IMR-90 (cell line): ENCODE data around the gene SLC66A2. TPM values are rescaled to one million over a fixed set of nuclear protein-coding genes. Genes with fewer than 3 reads are reported as not detected.

Experiments used
- CEBPB ChIP-seq: IDR thresholded peaks from 2 replicates; pipeline ENCODE4 v1.6.1; 2012; ENCODE audit warnings: low read depth, low read length, improper control_type of control experiment
- MAZ ChIP-seq: IDR thresholded peaks from 2 replicates; pipeline ENCODE4 v1.6.1; 2012; ENCODE audit warnings: low read depth, mild to moderate bottlenecking, low read length, improper control_type of control experiment, moderate library complexity, borderline replicate concordance
- POLR2A ChIP-seq: IDR thresholded peaks from 2 replicates; pipeline ENCODE4 v1.6.1; 2012; ENCODE audit warnings: mild to moderate bottlenecking, low read depth, low read length
- polyA plus RNA-seq, 3 experiments: library from polyadenylated mRNA; depleted of rRNA; stranded (reverse); fragments of >200 nt; gene quantifications; 2 replicates each; pipeline ENCODE4 v1.2.3, GENCODE V29; 2012; ENCODE audit warnings: low replicate concordance in 1 of 3
- total RNA-seq: library from RNA; depleted of rRNA; stranded (reverse); fragments of >200 nt; gene quantifications from 2 replicates; pipeline ENCODE4 v1.2.3, GENCODE V29; 2012
- TF ChIP-seq, protein P1 (sequence below): fragments of 150-350 bp; IDR thresholded peaks from 2 replicates; pipeline ENCODE4 v1.6.1; 2016; ENCODE audit warnings: low read depth, mild to moderate bottlenecking, low read length, moderate library complexity, borderline replicate concordance

The SLC66A2 gene
- total and polyA plus RNA-seq, 2 of the 4 experiments (the other 2 are of a cell fraction), result 17.6 to 23.5 TPM

DNA sequence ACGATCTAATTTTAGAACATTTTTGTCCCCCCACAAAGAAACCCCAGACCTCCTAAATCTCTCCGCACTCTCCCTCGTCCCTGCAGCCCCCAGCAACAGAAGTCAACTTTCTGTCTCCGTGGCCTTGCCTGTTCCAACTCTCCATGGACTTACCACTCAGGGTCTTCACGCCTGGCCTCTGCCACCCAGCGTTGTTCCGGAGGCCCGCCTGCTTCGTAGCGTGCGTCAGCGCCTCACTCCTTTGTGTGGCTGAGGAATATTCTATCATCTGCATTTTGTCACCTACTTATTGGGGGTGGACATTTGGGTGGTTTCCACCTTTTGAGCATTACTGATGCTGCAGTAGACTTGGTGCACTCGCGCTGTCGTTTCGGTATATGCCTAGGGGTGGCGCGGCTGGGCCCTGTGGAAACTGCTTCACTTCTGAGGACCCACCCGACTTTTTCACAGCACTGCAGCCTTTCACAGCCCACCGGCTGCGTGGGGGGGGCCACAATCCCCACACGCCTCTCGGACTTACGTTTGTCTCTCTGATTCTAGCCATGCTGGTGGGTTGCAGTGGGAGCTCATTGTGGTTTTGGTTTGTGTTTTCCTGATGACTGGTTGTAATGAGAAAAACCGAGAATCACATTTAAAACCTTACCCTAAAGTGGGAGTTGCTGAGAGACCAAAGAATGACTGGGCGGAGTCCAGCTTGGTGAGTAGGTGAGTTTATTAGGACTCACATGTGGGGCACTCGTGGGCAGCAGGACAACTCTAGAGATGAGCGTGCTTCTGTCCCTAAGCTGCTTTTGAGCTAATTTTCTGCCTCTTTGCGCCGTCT lies 11.6 kb upstream of the SLC66A2 start (continued):
- TF ChIP-seq POLR2A, result no peak
- TF ChIP-seq, protein P1, sequence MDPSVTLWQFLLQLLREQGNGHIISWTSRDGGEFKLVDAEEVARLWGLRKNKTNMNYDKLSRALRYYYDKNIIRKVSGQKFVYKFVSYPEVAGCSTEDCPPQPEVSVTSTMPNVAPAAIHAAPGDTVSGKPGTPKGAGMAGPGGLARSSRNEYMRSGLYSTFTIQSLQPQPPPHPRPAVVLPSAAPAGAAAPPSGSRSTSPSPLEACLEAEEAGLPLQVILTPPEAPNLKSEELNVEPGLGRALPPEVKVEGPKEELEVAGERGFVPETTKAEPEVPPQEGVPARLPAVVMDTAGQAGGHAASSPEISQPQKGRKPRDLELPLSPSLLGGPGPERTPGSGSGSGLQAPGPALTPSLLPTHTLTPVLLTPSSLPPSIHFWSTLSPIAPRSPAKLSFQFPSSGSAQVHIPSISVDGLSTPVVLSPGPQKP, result no peak
- TF ChIP-seq MAZ, result no peak
- no peak for TF ChIP-seq CEBPB
